ENCODE measurements around the gene UBE2D2.
"Not testable (repeated sequence)": the region's sequence is repeated elsewhere in the genome, so short reads cannot be mapped to it uniquely, and the experiment has no call there.

UBE2D2 gene

DNA sequence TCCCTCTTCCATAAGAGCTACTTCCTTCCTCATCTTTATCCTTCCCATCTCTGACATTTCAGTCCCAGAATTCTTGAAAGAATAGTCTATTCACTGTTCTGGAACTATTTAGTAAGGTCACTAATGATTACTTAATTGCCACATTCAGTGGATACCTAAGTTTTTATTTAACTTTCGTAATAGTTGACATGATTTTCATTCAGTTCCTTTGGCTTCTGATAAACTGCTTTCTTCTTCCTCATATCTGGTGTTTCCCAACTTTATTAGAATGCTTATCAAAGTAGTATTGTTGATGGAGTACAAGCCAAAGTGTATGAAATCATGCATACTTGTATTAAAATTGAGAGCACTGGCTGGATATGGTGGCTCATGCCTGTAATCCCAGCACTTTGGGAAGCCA is 10.8 kb downstream of the UBE2D2 start:
- TF ChIP-seq CTCF (IDR thresholded peaks at IDR 0.05; ENCODE audit: low read depth, low read length, missing control alignments) = no peak
- peaks cover 6% of the 10 kb centered on the region for H3K36me3 ChIP-seq (replicated peaks)
- DNase-seq = no peak
- no peak overlapping the region for H3K27ac ChIP-seq
- H3K4me3 ChIP-seq (ENCODE audit: low read depth, low read length) = no peak overlapping the region
- in situ Hi-C loops (cut with HindIII; ENCODE audit: low pct_ligation_motif_present, low sequenced_read_pairs) = no loop called here
- H3K27me3 ChIP-seq (replicated peaks) = no peaks in the 10 kb centered on the region

- Histone ChIP-seq H3K4me3 (ENCODE audit: low read depth, low read length) (no peak overlapping the region), H3K27ac (no peak overlapping the region), H3K27me3 (replicated peaks) (no peaks in the 10 kb centered on the region), H3K36me3 (replicated peaks) (peaks cover 4% of the 10 kb centered on the region)
- peak; percentile 78 for TF ChIP-seq CTCF (IDR thresholded peaks at IDR 0.05; ENCODE audit: low read depth, low read length, missing control alignments)
- in situ Hi-C loops (cut with HindIII; ENCODE audit: low pct_ligation_motif_present, low sequenced_read_pairs) = no loop called here
- DNase-seq = no peak
Measured at GRCh38 chr5:139574641-139575312, 13.6 kb downstream of the UBE2D2 start.

DNA sequence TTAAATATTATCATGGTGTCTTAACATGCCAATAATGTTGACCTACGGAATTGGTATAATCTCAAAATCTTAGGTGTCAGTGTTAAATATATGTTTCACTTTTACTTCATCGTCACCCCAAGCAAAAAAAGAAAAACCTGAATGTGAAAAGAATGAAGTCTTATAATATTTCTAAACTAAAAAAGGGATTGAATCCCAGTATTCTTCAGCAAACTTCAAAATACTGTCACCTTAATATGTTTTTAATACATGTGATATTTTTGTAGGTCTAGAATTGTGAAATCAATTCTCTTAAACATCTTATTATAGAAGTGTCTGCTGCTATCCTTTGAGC is 14.1 kb downstream of the UBE2D2 start:
- Histone ChIP-seq H3K27me3 (replicated peaks) (no peaks in the 10 kb centered on the region), H3K4me3 (ENCODE audit: low read depth, low read length) (no peak overlapping the region), H3K36me3 (replicated peaks) (peaks cover 2% of the 10 kb centered on the region), H3K27ac (no peak overlapping the region)
- no peak for TF ChIP-seq CTCF (IDR thresholded peaks at IDR 0.05; ENCODE audit: low read depth, low read length, missing control alignments)
- in situ Hi-C loops (cut with HindIII; ENCODE audit: low pct_ligation_motif_present, low sequenced_read_pairs) = no loop called here
- no peak for DNase-seq

GRCh38 chr5:139575751-139576150 is 14.6 kb downstream of the UBE2D2 start:
- Histone ChIP-seq H3K27me3 (replicated peaks) (no peaks in the 10 kb centered on the region), H3K4me3 (ENCODE audit: low read depth, low read length) (no peak overlapping the region), H3K27ac (no peak overlapping the region), H3K36me3 (replicated peaks) (peaks cover 2% of the 10 kb centered on the region)
- no peak for TF ChIP-seq CTCF (IDR thresholded peaks at IDR 0.05; ENCODE audit: low read depth, low read length, missing control alignments)
- DNase-seq = no peak
- in situ Hi-C loops (cut with HindIII; ENCODE audit: low pct_ligation_motif_present, low sequenced_read_pairs) = no loop called here

GRCh38 chr5:139577689-139578290 is 16.7 kb downstream of the UBE2D2 start:
- peaks cover 2% of the 10 kb centered on the region for H3K36me3 ChIP-seq (replicated peaks)
- TF ChIP-seq CTCF (IDR thresholded peaks at IDR 0.05; ENCODE audit: low read depth, low read length, missing control alignments) = no peak
- H3K27ac ChIP-seq = no peak overlapping the region
- no peak for DNase-seq
- no peak overlapping the region for H3K4me3 ChIP-seq (ENCODE audit: low read depth, low read length)
- no peaks in the 10 kb centered on the region for H3K27me3 ChIP-seq (replicated peaks)
- in situ Hi-C loops (cut with HindIII; ENCODE audit: low pct_ligation_motif_present, low sequenced_read_pairs) = no loop called here

GRCh38 chr5:139578325-139578724 is 17.2 kb downstream of the UBE2D2 start:
- Histone ChIP-seq H3K27ac (no peak overlapping the region), H3K4me3 (ENCODE audit: low read depth, low read length) (no peak overlapping the region), H3K27me3 (replicated peaks) (no peaks in the 10 kb centered on the region), H3K36me3 (replicated peaks) (peaks cover 2% of the 10 kb centered on the region)
- DNase-seq = no peak
- in situ Hi-C loops (cut with HindIII; ENCODE audit: low pct_ligation_motif_present, low sequenced_read_pairs) = no loop called here
- TF ChIP-seq CTCF (IDR thresholded peaks at IDR 0.05; ENCODE audit: low read depth, low read length, missing control alignments) = no peak

DNA sequence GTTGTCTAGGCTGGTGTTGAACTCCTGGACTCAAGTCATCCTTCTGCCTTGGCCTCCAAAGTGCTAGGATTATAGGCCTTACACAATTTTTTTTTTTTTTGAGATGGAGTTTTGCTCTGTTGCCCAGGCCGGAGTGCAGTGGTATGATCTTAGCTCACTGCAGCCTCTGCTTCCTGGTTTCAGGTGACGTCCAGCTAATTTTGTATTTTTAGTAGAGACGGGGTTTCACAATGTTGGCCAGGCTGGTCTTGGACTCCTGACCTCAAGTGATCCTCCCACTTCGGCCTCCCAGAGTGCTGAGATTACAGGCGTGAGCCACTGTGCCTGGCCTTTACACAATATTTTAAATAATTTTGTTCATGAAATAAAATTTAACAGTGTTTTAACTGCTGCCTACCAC is 21.0 kb downstream of the UBE2D2 start:
- DNase-seq; H3K27me3 ChIP-seq (replicated peaks); in situ Hi-C loops (cut with HindIII; ENCODE audit: low pct_ligation_motif_present, low sequenced_read_pairs); H3K4me3 ChIP-seq (ENCODE audit: low read depth, low read length); H3K27ac ChIP-seq; H3K36me3 ChIP-seq (replicated peaks): not testable (repeated sequence)

Measured in brain microvascular endothelial cell (primary cell).